Osteoblast (primary cell): ENCODE measurements around the gene FUT9. TPM values are rescaled to one million over a fixed set of nuclear protein-coding genes. Genes with fewer than 3 reads are reported as not detected.

Experiments
- DNase-seq: peaks from one replicate; pipeline ENCODE4 v3.0.0; 2011; ENCODE audit warnings: low spot score, mixed read lengths; ENCODE audit not compliant: insufficient read length; ENCODE audit errors: missing footprints
- H2AFZ ChIP-seq: 2 replicates; pipeline ENCODE4 v1.6.0; 2011; ENCODE audit warnings: mild to moderate bottlenecking, low read length
- H3K27ac ChIP-seq: 2 replicates; pipeline ENCODE4 v1.5.1; 2011; ENCODE audit warnings: mild to moderate bottlenecking, low read depth, low read length, moderate library complexity
- H3K27me3 ChIP-seq: 2 replicates; pipeline ENCODE4 v1.6.0; 2012; ENCODE audit warnings: mild to moderate bottlenecking, control low read depth, inconsistent platforms, low read length, moderate library complexity; ENCODE audit not compliant: insufficient read depth
- H3K36me3 ChIP-seq: 2 replicates; pipeline ENCODE4 v1.5.1; 2011; ENCODE audit warnings: mild to moderate bottlenecking, low read length, control low read depth, moderate library complexity; ENCODE audit not compliant: insufficient read depth
- H3K4me1 ChIP-seq: 2 replicates; pipeline ENCODE4 v1.5.1; 2011; ENCODE audit warnings: mild to moderate bottlenecking, low read length, control low read depth, moderate library complexity; ENCODE audit not compliant: insufficient read depth
- H3K4me2 ChIP-seq: 2 replicates; pipeline ENCODE4 v1.6.0; 2011; ENCODE audit warnings: mild to moderate bottlenecking, low read length; ENCODE audit not compliant: insufficient read depth
- H3K4me3 ChIP-seq: fragments of 200-600 bp; sonication (generic); 3 replicates; pipeline ENCODE4 v1.5.1; 2012; ENCODE audit warnings: mild to moderate bottlenecking, low read length, inconsistent platforms; ENCODE audit not compliant: insufficient read depth
- H3K79me2 ChIP-seq: 2 replicates; pipeline ENCODE4 v1.6.0; 2012; ENCODE audit warnings: mild to moderate bottlenecking, low read length, control low read depth, inconsistent platforms; ENCODE audit not compliant: insufficient read depth
- H3K9me3 ChIP-seq: 2 replicates; pipeline ENCODE4 v1.5.1; 2011; ENCODE audit warnings: low read depth, low read length, control low read depth
- H4K20me1 ChIP-seq: 2 replicates; pipeline ENCODE4 v1.6.0; 2012; ENCODE audit warnings: mild to moderate bottlenecking, low read length, control low read depth; ENCODE audit not compliant: insufficient read depth
- total RNA-seq: library from RNA; depleted of rRNA; stranded (reverse); fragments of >200 nt; gene quantifications from 2 replicates; pipeline ENCODE4 v1.2.3, GENCODE V29; 2012
- TF ChIP-seq, protein P1 (sequence below): IDR thresholded peaks from 2 replicates; pipeline ENCODE4 v1.5.1; 2011; ENCODE audit warnings: mild to moderate bottlenecking, low read depth, low read length, moderate library complexity; ENCODE audit errors: extremely low read depth

Gene FUT9
- total RNA-seq, 1 donor = not detected

- no peaks in the 10 kb centered on the region for H3K27me3 ChIP-seq
- DNase-seq = no peak
Measured at GRCh38 chr6:96213784-96214183, 198.0 kb downstream of the FUT9 start.

DNA sequence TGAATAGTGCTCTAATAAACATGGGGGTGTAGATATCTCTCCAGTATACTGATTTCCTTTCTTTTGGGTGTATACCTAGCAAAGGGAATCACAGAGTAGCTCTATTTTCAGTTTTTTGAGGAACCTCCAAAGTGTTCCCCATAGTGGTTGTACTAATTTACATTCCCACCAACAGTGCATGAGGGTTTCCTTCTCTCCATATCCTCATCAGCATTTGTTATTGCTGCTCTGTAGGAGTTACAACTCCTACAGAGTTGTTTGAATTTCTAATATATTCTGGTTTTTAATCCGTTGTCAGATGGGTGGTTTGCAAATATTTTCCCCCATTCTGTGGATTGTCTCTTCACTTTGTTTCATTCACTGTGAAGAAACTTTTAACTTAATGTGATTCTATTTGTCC lies 207.9 kb downstream of the FUT9 start:
- no peaks in the 10 kb centered on the region for H3K27me3 ChIP-seq
- H3K9me3 ChIP-seq = no peaks in the 10 kb centered on the region
- no peaks in the 10 kb centered on the region for H3K79me2 ChIP-seq
- no peak for DNase-seq
- H3K4me1 ChIP-seq = no peaks in the 10 kb centered on the region
- no peak overlapping the region for H3K4me3 ChIP-seq
- H3K27ac ChIP-seq = no peak overlapping the region
- H4K20me1 ChIP-seq = no peaks in the 10 kb centered on the region
- H2AFZ ChIP-seq = no peak overlapping the region
- TF ChIP-seq, protein P1, sequence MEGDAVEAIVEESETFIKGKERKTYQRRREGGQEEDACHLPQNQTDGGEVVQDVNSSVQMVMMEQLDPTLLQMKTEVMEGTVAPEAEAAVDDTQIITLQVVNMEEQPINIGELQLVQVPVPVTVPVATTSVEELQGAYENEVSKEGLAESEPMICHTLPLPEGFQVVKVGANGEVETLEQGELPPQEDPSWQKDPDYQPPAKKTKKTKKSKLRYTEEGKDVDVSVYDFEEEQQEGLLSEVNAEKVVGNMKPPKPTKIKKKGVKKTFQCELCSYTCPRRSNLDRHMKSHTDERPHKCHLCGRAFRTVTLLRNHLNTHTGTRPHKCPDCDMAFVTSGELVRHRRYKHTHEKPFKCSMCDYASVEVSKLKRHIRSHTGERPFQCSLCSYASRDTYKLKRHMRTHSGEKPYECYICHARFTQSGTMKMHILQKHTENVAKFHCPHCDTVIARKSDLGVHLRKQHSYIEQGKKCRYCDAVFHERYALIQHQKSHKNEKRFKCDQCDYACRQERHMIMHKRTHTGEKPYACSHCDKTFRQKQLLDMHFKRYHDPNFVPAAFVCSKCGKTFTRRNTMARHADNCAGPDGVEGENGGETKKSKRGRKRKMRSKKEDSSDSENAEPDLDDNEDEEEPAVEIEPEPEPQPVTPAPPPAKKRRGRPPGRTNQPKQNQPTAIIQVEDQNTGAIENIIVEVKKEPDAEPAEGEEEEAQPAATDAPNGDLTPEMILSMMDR = no peak
- no peaks in the 10 kb centered on the region for H3K36me3 ChIP-seq
- H3K4me2 ChIP-seq = no peak overlapping the region

More at GRCh38 chr6:96213784-96214183, 198.0 kb downstream of the FUT9 start:
- Histone ChIP-seq H3K36me3 (no peaks in the 10 kb centered on the region), H4K20me1 (no peaks in the 10 kb centered on the region), H3K79me2 (no peaks in the 10 kb centered on the region), H3K4me3 (no peak overlapping the region), H2AFZ (no peak overlapping the region), H3K4me2 (no peak overlapping the region), H3K4me1 (no peaks in the 10 kb centered on the region), H3K9me3 (no peaks in the 10 kb centered on the region), H3K27ac (no peak overlapping the region)
- TF ChIP-seq, protein P1 = no peak

DNA sequence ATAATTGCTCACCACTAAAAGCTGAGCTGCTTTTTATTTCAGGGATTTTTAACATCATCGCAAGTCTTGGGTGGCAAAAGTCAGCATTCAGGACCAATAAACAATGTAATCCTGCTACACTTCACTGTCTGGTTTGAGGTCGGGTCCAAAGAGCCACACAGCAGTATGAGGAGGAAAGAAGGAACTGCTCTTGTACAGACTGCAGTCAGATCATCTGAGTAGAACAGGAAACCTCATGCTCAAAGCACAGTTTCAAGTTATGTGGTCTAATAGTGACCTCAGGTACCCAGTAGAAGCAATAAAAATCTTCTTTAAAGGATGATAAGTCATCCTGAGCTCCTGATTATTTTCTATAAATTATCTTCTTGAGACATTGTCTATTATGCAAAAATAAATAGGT lies 211.4 kb downstream of the FUT9 start:
- no peak overlapping the region for H3K27ac ChIP-seq
- no peak overlapping the region for H3K4me2 ChIP-seq
- TF ChIP-seq, protein P1 = no peak
- DNase-seq = no peak
- H3K36me3 ChIP-seq = no peaks in the 10 kb centered on the region
- no peaks in the 10 kb centered on the region for H4K20me1 ChIP-seq
- no peaks in the 10 kb centered on the region for H3K4me1 ChIP-seq
- no peaks in the 10 kb centered on the region for H3K9me3 ChIP-seq
- H3K27me3 ChIP-seq = no peaks in the 10 kb centered on the region
- no peak overlapping the region for H2AFZ ChIP-seq
- H3K79me2 ChIP-seq = no peaks in the 10 kb centered on the region
- H3K4me3 ChIP-seq = no peak overlapping the region

DNA sequence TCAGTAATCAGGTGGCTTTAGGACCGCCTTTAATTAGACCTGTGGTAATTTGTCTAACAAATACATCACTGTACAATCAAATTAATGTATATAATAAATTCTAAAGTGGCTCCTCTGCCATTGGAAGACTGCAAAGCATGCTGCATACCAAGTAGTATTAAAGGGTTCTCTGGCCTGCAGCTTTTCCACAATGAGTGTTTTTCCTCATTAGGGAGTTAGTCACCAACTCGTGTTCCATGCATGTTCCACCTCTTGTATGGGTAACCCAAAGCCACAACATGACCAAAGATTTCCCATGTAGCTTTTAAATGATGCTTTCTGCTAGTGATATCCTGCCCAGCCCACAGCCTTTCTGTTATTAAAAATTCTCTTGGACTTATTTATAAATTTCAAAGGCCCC lies 218.7 kb downstream of the FUT9 start:
- no peak overlapping the region for H2AFZ ChIP-seq
- H3K9me3 ChIP-seq = peaks cover 3% of the 10 kb centered on the region
- H3K27me3 ChIP-seq = no peaks in the 10 kb centered on the region
- no peak overlapping the region for H3K27ac ChIP-seq
- TF ChIP-seq, protein P1 = no peak
- DNase-seq = no peak
- H3K79me2 ChIP-seq = no peaks in the 10 kb centered on the region
- H3K4me3 ChIP-seq = no peak overlapping the region
- H3K4me1 ChIP-seq = no peaks in the 10 kb centered on the region
- H4K20me1 ChIP-seq = no peaks in the 10 kb centered on the region
- H3K4me2 ChIP-seq = no peak overlapping the region
- no peaks in the 10 kb centered on the region for H3K36me3 ChIP-seq
